D721Med (cell line): ENCODE results near the gene ZDHHC5.
"Not testable (repeated sequence)": the region's sequence is repeated elsewhere in the genome, so short reads cannot be mapped to it uniquely, and the experiment has no call there.

ENCODE experiments used
- DNase-seq: peaks from one replicate; pipeline ENCODE4 v3.0.0; 2011; ENCODE audit warnings: low spot score; ENCODE audit not compliant: insufficient read length
- FAIRE-seq: peaks from 2 replicates; lab custom pipeline; 2011; peaks lifted over from hg19 to GRCh38; lab: Jason Lieb, UNC
- TF ChIP-seq, protein P1 (sequence below): IDR thresholded peaks from 2 replicates; pipeline ENCODE4 v1.5.1; 2012; ENCODE audit warnings: mild to moderate bottlenecking, control low read depth; ENCODE audit not compliant: insufficient read depth; ENCODE audit errors: missing control alignments

ZDHHC5 gene

DNA sequence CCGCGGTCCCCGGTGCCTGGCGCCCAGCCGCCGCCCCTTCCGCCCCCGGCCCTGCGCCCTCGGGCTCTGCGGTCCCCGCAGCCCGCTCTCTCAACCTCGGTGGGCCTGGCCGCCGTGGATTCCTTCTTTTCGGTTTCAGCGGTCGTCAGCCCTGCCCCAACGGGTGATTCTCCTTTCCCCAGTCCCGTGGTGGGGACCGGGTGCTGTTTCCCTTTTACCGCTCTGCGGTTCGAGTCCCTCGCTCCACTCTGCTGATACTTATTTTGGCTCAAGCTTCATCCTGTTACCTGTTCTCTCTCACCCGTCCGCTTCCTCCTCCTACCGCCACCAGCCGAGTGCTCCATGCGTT, 494 bp downstream of the ZDHHC5 start:
- TF ChIP-seq, protein P1, sequence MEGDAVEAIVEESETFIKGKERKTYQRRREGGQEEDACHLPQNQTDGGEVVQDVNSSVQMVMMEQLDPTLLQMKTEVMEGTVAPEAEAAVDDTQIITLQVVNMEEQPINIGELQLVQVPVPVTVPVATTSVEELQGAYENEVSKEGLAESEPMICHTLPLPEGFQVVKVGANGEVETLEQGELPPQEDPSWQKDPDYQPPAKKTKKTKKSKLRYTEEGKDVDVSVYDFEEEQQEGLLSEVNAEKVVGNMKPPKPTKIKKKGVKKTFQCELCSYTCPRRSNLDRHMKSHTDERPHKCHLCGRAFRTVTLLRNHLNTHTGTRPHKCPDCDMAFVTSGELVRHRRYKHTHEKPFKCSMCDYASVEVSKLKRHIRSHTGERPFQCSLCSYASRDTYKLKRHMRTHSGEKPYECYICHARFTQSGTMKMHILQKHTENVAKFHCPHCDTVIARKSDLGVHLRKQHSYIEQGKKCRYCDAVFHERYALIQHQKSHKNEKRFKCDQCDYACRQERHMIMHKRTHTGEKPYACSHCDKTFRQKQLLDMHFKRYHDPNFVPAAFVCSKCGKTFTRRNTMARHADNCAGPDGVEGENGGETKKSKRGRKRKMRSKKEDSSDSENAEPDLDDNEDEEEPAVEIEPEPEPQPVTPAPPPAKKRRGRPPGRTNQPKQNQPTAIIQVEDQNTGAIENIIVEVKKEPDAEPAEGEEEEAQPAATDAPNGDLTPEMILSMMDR = no peak
- FAIRE-seq = no peak
- no peak for DNase-seq

DNA sequence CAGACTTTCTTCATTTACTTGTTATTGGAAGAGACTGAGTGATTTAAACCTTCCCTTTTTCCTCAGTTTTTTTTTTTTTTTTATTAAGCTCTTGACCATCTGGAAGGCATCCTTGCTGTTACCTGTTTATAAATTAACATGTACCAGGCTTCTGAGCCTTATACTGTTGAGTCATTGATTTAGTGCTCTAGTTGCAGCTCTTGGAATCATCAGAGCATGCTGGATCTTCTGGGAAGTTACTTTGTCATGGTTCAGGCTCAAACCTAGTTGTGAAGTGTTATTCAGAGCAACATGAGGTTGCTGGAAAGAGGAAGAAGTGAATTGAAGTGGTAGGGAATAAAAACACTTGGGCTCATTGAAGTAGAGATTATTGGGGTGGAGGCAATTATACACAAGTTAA, 6.3 kb downstream of the ZDHHC5 start:
- no peak for FAIRE-seq
- no peak for DNase-seq

DNA sequence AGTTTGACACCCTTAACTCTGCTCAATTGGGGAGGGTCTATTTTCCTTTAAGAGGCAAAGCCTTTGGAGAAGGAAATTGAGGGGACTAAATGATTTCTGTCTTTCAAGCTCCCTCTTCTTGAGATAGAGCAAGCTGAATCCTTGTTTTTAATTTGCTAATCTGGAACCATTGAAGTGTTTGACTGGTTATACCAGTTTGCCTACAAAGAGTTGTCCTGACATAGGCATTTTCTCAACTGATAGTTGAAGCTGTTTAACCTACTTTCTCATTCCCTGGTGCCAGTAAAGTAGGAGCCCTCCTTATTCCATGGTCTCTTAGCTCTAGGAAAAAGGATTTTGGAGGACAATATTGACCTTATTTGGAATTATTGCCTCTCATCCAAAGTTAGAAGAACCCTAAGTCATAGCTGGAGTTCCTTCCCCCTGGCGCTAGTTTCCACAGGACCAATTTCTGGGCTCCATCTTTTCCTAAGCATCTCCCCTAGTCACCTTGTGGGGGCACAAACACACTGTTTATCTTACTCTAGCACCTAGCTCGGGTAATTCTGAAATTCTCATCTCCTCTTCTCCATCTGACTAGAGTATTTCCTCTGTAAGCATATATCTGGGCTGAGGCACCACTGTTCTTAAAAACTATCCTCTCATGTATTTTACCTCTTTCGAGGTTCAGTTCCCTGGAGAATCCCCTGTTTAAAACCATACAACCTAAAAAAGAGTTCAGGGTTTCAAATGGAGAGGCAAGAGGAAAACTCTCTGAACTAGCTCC, 7.4 kb downstream of the ZDHHC5 start:
- TF ChIP-seq, protein P1 = peak; percentile 7
- no peak for FAIRE-seq

More for the DNA sequence above, 6.3 kb downstream of the ZDHHC5 start:
- TF ChIP-seq, protein P1 = no peak

DNA sequence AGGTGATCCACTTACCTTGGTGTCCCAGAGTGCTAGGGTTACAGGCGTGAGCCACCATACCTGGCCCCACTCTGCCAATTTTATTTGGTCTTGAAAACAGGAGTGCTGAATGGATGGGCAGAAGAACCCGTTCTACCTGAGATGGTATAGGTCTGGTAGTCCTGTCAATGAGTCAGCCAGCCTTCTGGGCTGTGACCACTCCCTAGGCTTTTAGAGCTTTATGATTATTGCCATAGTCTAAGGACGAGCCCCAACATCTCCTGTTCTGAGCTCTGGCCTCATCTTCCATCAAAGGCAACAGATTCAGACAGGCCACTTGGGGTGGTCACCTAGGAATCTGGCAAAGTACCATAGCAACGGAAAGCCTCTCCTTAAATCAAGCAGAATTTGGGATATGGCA, 11.5 kb downstream of the ZDHHC5 start:
- FAIRE-seq (no peak), DNase-seq (no peak)
- TF ChIP-seq, protein P1 = no peak

More for the DNA sequence above, 7.4 kb downstream of the ZDHHC5 start:
- no peak for DNase-seq

DNA sequence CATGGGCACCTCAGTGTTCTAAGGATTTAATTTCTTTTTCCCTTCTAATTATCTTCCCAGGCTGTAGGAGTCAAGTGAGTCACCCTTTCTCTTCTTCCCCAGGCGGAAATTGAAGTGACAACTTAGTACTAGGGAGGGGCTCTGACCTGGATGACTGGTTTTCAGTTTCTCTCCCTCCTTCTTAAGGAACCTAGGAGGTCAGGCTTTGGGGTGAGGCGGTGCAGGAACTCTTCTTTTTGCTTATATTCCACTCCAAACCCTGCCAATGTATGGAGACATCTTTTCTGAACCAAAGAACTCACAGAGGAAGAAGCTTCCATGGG, 12.6 kb downstream of the ZDHHC5 start:
- TF ChIP-seq, protein P1 = no peak
- FAIRE-seq (no peak), DNase-seq (no peak)

DNA sequence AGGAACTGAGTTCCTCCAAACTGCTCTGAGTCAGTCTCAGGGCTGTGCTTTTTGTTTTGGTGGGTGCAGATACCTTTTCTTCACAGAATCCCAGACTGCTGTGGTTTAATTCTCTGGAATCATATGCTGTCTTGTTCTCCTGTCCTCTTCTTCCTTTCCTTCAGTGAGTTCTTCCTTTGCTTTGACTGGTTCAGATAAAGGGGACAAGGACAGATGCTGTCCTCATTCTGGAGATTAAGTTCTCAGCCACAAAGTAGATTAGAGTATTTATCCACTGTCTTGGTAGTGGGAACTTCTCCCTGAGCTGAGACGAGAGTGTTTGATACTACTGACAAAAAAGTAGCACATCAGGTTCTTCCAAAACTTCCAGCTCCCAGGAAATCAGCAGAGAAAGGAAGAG, 13.3 kb downstream of the ZDHHC5 start:
- FAIRE-seq = peak; percentile 99
- peak; percentile 55 for DNase-seq
- TF ChIP-seq, protein P1 = no peak

DNA sequence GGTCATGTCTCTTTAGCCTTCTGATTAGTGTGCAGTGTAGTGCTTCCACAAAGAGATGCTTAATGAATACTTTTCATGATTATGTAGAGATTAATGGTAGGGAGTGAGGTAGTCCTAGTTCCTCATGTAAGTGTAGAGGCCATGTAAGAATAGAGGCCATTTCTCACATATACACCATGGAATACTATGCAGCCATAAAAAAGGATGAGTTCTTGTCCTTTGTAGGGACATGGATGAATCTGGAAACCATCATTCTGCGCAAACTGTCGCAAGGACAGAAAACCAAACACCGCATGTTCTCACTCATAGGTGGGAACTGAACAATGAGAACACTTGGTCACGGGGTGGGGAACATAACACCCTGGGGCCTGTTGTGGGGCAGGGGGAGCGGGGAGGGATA, 22.6 kb downstream of the ZDHHC5 start:
- not testable (repeated sequence) for FAIRE-seq, DNase-seq

DNA sequence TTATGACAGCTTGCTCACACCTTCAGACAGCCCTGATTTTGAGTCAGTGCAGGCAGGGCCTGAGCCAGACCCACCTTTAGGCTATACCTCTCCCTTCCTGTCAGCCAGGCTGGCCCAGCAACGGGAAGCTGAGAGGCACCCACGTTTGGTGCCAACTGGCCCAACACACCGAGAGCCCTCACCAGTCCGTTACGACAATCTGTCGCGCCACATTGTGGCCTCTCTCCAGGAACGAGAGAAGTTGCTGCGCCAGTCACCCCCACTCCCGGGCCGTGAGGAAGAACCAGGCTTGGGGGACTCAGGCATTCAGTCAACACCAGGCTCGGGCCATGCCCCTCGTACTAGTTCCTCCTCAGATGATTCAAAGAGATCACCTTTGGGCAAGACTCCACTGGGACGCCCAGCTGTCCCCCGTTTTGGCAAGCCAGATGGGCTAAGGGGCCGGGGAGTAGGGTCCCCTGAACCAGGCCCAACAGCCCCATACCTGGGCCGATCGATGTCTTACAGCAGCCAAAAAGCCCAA, 31.0 kb downstream of the ZDHHC5 start:
- FAIRE-seq (no peak), DNase-seq (no peak)
- TF ChIP-seq, protein P1 = no peak
